Smooth muscle cell of the umbilical artery (primary cell): Measurements from ENCODE around the gene NDUFA11. TPM values are rescaled to one million over a fixed set of nuclear protein-coding genes. Genes with fewer than 3 reads are reported as not detected.

Experiments used
- total RNA-seq: library from RNA; depleted of rRNA; stranded (reverse); fragments of >200 nt; gene quantifications from 2 replicates; pipeline ENCODE4 v1.2.3, GENCODE V29; 2014

NDUFA11 gene
- 146 and 201 TPM in 2 replicates for total RNA-seq

DNA sequence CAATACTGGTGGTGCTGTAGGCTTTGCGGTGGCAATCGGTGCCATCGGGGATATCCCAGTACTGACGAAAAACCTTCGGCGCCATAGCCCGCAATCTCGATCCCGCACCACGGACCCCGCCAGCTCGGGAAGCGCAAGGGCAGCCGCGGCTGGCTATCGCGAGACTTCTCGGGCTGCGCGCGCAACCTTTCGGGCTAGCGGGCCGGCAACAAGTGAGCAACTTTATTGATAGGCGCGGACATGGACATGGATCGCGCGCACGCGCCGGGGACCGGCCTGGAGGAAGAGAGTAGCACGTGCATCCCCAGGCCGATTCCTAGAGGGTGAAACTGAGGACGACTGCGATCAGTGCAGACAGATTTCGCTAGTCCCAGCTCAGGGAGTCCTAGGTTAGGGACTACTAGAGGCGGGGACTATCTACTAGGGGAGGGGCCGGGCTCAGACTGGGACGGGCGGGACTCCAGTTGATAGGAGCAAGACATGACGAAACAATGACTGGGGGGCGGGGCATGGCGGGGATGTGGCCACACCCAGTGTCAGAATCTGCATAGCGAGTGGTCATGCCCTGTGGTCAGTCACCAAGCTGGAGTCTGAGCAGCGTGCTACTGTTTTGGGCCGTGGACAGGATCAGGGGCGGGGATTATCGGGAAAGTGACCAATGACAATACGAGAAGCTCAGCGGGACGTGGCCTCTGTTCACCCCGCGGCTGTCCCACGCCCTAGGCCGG, at the start of gene NDUFA11:
Gene NDUFA11 (minus strand): TSS at position 167 of the 728 bp plus-strand sequence. CDS start 82 bp downstream, at position 85.

GRCh38 chr19:5913739-5914357, 10.3 kb upstream of the NDUFA11 start, which contains the start of gene CAPS:
Gene CAPS, plus strand, starts transcription at chr19:5914254. Its CDS starts 153 bp downstream, at chr19:5914407.

GRCh38 chr19:5904352-5905113, 943 bp upstream of the NDUFA11 start, which contains the start of gene VMAC:
Gene VMAC, plus strand, starts transcription at chr19:5904872. Its CDS starts 19 bp downstream, at chr19:5904891.

GRCh38 chr19:5851302-5851701, 52.3 kb downstream of the NDUFA11 start, which contains the start of gene FUT3:
Gene FUT3, minus strand, starts transcription at chr19:5851449.

Other genes starting within 250 kb of the NDUFA11 start
- 12.9 and 28.5 TPM in 2 replicates for gene MICOS13, start 223.3 kb downstream of the NDUFA11 start, total RNA-seq
- gene HSD11B1L, start 222.8 kb downstream of the NDUFA11 start, total RNA-seq: 8.7 and 21.7 TPM in 2 replicates
- gene RPL36, start 213.5 kb downstream of the NDUFA11 start, total RNA-seq: 215 and 555 TPM in 2 replicates
- gene LONP1, start 183.6 kb downstream of the NDUFA11 start, total RNA-seq: 169 and 180 TPM in 2 replicates
- gene CATSPERD, start 183.2 kb downstream of the NDUFA11 start, total RNA-seq: not detected in 2 replicates
- 0.18 and 0.30 TPM in 2 replicates for gene PRR22, start 119.0 kb downstream of the NDUFA11 start, total RNA-seq
- gene DUS3L, start 112.6 kb downstream of the NDUFA11 start, total RNA-seq: 13.7 and 14.3 TPM in 2 replicates
- gene NRTN, start 98.7 kb downstream of the NDUFA11 start, total RNA-seq: not detected in 2 replicates
- gene FUT6, start 64.1 kb downstream of the NDUFA11 start, total RNA-seq: not detected in 2 replicates
- gene FUT3, start 52.3 kb downstream of the NDUFA11 start, total RNA-seq: not detected in 2 replicates
- not detected in 2 replicates for gene FUT5, start 33.2 kb downstream of the NDUFA11 start, total RNA-seq
- 3.5 and 5.0 TPM in 2 replicates for gene VMAC, start 1.1 kb upstream of the NDUFA11 start, total RNA-seq
- gene CAPS, start 10.5 kb upstream of the NDUFA11 start, total RNA-seq: 1.9 and 2.4 TPM in 2 replicates
- 23.8 and 45.3 TPM in 2 replicates for gene RANBP3, start 74.3 kb upstream of the NDUFA11 start, total RNA-seq
- gene RFX2, start 206.7 kb upstream of the NDUFA11 start, total RNA-seq: 2.7 and 3.3 TPM in 2 replicates
- gene ACSBG2, start 231.9 kb upstream of the NDUFA11 start, total RNA-seq: not detected in 2 replicates